Head of caudate nucleus (tissue), 42 donors: Measurements from ENCODE around the gene TMUB2.

Experiments
- DNase-seq, 42 donors: peaks; one replicate each; pipeline versions ENCODE4 v3.0.0 to v3.0.0-alpha.2; 2020 to 2021; ENCODE audit warnings: mixed read lengths in 7 of 42
- intact Hi-C: fragments of 100-400 bp; cut with DNase I; formaldehyde crosslinking; loops from one replicate; pipeline ENCODE4 v1.15.0; 2022

Gene TMUB2

DNA sequence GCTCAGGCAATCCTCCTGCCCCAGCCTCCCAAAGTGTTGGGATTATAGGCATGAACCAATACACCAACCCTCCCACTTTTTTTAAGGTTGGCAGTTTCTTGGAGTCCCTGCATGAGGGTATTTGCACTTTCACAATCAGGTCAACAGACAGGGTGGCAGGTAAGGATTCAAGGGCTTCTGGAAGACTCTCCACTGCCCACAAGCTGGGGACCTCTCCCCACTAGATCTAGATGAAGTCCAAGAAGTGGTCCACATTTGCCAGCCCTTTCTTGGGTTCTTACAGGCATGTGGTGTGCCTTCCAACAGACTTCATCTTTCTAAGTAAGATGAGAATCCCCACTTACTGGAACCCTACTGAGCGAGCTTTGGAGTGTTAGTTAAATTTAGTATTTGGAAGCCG, 12.3 kb upstream of the TMUB2 start:
- no peak for DNase-seq
- intact Hi-C loops: no loop called here

DNA sequence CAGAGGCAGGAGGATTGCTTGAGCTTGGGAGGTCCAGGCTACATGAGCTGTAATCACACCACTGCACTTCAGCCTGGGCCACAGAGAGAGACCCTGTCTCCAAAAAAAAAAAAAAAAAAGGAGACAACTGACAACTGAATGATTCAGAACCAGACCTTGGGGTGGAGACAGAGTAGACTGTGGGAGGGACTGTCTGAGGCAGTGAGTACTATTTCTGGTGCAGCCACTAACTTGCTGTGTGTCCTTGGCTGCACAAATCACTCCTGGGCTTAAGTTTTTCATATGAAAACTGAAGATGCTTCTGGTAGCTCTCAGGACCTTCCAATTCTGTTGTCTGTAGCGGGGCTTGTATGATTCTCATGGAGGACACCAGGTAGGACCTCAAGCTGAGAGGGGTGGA, 10.5 kb upstream of the TMUB2 start:
- DNase-seq: no peak
- intact Hi-C loops: no loop called here

DNA sequence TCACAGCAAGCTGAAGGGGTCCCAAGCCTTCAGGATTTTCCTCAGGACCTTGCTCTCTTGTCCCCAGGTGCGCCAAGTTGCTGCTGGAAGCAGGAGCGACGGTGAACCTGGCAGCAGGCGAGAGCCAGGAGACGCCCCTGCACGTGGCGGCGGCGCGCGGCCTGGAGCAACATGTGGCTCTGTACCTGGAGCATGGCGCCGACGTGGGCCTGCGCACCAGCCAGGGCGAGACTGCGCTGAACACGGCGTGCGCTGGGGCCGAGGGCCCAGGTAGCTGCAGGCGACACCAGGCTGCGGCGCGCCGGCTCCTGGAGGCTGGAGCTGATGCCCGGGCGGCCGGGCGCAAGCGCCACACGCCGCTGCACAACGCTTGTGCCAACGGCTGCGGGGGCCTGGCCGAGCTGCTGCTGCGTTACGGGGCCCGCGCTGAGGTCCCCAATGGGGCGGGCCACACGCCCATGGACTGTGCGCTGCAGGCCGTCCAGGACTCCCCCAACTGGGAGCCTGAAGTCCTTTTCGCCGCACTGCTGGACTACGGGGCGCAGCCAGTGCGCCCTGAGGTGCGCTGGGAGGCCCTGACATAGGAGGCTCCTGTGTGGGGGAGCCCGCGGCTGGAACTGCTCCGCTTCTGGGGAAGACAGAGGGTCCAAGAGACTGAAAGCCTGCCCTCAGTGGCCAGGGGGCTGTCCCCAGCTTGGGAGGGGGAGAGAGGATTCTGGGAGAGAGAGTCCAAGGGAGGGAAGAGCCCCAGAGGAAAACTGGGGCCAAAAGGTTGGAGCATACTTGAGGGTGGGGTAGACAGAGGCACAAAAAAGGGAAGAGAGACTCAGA, 9.9 kb upstream of the TMUB2 start:
- DNase-seq: no peak
- intact Hi-C loops: no loop called here

DNA sequence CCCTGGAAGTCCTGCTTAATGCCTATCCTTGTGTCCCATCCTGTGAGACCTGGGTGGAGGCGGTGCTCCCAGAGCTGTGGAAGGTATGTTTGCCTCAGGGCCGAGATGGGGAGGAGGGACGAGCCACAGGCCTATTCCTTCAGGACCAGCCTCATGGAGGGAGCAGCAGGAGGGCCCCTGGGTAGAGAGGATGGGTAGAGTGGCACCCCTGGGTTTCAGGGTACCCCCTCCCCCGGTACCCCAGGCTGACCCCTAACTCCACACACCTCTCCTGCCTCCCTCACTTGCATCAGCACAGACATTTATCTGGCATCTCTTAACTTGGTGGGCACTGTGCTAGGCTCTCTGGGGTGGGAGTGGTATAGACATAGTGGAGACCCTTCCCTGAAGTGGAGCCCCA, 9.1 kb upstream of the TMUB2 start:
- no peak for DNase-seq
- intact Hi-C loops: no loop called here

DNA sequence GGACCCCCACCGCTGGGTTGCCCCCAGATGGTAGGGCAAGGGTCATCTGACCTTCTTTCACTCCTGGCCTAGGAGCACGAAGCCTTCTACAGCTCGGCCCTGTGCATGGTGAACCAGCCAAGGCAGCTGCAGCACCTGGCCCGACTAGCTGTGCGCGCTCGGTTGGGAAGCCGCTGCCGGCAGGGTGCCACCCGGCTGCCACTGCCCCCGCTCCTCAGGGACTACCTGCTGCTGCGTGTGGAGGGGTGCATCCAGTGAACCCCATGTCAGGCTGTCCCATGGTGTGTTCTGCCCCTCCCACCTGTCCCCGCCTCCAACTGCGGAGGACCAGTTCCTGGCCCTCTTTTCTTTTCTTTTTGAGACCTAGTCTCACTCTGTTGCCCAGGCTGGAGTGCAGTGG, 8.6 kb upstream of the TMUB2 start:
- intact Hi-C loops: no loop called here
- DNase-seq: no peak

DNA sequence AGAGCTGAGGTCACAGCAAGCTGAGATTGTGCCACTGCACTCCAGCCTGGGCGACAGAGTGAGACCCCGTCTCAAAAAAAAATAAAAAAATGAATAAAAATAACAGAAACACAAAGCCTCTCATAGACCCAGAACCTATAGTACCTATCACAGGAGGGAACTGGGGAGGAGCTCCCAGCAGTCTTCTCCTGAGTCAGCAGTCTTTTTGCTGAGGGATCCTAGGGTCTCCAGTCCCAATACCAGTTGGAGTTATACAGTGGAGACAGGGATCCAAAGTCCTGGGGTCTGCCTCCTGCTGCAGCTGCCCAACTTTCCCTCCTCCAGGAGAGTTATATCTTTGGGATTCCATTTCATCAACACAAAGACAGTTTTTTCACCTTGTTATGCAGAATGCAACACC, 3.7 kb upstream of the TMUB2 start:
- DNase-seq: no peak
- intact Hi-C loops: no loop called here

- intact Hi-C loops: no loop called here
- no peak for DNase-seq
These were observed 2.5 kb upstream of the TMUB2 start for GRCh38 chr17:44184212-44184810.

DNA sequence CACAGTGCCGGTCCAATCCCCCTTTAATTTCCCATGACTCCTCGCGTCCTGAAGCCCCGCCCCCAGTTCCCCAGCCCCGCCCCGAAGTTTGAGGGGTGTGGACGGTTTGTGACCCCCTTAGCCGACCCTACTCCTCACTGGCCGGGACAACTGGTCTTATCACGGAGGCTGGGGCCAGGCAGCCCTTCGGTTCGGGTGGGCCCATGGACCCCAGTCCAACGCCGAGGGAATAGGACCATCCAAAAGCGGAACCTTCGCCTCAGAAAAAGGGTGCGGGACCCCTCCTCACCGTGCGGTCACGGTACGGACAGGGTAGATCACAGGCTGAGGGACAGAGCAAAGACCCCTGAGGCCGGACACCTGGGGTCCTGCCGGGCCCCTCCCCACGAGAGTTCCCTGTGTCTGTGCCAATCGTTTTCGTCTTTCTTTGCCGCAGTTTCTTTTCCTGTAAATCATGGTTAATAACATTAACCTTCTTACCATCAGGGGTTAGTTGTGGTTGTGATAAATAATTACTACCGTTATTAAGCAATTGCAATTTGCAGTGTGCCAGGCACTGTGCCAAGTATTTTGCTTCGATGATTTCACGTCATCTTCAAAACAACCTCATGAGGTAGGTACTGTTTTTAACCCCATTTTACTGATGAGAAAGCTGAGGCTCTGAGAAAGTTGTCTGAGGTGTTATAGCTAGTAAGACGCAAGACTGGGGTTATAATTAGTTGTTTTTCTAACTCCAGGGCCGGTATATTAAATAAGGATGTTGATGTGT, 543 bp downstream of the TMUB2 start:
- peak in 1 of 42 donors; percentile 58 for DNase-seq
- intact Hi-C loops: no loop called here

- intact Hi-C loops: no loop called here
- DNase-seq: no peak
These were observed 2.0 kb downstream of the TMUB2 start for GRCh38 chr17:44188576-44189403.

DNA sequence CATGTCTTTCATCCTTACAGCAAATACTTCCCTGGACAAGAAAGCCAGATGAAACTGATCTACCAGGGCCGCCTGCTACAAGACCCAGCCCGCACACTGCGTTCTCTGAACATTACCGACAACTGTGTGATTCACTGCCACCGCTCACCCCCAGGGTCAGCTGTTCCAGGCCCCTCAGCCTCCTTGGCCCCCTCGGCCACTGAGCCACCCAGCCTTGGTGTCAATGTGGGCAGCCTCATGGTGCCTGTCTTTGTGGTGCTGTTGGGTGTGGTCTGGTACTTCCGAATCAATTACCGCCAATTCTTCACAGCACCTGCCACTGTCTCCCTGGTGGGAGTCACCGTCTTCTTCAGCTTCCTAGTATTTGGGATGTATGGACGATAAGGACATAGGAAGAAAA, 3.7 kb downstream of the TMUB2 start:
- DNase-seq: no peak
- intact Hi-C loops: no loop called here

GRCh38 chr17:44191369-44191768, 4.6 kb downstream of the TMUB2 start:
- DNase-seq: no peak
- intact Hi-C loops: no loop called here

DNA sequence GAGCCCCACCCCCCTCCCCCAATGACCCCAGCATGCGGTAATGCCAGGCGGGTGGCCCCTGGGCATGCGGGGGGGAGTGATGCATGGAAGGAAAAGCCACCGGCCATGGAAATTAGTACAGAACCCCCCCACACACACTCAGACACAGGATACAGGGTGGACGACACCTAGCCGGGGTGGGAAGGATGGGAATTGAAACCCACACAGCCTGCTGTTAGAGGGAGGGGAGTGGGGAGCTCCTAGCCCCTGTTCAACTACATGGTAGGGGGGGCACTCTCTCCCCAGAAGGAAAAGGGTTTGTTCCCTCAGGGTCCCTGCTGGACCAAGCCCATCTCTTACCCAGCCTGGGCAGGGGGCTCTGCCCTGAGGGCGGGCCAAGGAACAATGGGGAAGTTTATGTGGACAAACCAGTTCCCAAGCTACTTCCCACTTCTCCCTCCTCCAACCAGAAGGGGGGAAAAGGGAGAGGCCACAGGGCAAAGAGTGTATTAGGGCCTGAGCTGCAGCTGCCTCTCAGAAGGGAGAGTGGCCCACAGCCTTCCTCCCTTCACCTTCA, 5.2 kb downstream of the TMUB2 start:
- no peak for DNase-seq
- intact Hi-C loops: no loop called here

- intact Hi-C loops: no loop called here
- DNase-seq: no peak
These were observed 6.0 kb downstream of the TMUB2 start for GRCh38 chr17:44192750-44193149.

GRCh38 chr17:44193326-44194084, 6.7 kb downstream of the TMUB2 start:
- no peak for DNase-seq
- intact Hi-C loops: no loop called here

GRCh38 chr17:44197107-44197506, 10.3 kb downstream of the TMUB2 start:
- no peak for DNase-seq
- intact Hi-C loops: no loop called here

DNA sequence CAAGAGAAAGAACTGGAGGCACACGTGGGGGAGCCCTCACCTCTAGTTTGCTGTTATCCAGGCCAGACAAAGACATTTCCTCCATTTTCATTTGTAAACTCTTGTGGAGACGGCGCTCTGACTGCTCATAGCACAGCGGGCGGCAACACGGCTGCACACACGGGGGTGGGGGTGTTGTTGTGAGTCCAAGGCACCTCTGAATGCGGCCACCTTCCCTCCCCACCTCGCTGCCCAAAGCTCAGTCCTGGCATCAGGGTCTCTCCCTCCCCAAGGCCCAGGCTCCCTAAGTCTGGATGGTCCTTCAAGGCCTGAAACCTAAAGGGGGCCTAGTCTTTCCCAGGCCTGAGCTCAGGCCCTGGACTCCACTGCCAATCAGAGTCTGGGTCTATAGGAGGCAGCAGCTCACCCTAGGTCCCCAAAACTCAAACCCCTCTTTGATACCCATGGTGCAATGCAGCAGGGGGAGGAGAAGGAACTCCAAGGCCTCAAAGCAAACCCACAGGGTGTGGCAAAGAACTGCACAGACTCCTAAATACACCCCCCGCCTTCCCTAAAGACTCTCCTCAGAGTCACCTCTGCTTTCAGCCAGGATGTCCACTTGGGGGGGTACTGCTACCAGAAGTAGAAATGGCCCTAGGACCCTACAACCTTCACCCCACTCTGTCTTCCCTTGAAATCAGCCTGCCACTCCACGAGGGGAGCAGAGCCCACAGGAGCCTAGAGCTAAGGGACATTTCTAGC, 11.4 kb downstream of the TMUB2 start:
- intact Hi-C loops: no loop called here
- DNase-seq: peak in 19 of 42 donors; percentile 10 to 60 (median 38)

DNA sequence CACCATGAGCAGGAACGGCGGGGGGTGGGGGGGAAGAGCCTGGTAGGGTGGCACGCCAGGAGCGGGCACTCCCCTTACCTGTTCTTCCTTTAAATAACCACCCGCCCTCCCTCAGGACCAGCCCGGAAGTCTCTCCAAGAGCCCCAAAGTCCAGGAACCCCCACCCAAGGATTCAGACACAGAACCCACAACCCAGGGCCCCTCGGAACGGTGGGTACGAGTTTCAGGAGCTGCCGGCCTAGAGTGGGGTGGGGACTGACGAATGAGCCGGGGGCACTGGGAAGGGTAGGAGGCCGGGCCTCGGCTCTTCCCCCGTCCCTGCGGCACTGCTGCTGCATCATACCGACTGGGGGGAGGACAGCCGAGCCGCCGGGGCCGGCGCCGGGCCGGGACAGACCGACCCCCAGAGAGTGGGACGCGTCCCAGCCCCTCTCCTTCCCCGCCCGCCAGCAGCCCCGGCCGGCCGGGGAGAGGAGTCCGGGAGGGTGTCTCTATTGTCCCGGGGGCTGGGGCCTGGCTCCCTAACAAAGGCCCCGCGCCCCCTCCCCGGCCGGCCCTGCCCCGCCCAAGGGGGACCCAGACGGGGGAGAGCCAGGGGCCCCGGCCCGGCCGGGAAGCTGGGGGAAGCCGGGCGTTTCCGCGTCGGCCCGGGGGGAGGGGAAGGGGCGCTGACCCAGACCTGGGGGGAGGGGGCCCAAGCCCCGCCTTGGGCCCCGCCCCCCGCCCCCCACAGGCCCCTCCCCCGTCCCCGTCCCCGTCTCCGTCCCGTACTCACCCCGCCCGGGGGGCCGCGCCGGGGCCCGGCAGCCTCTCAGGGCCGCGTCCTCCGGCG, 12.2 kb downstream of the TMUB2 start:
- intact Hi-C loops: no loop called here
- DNase-seq: peak in 27 of 42 donors; percentile 17 to 68 (median 41)
